Trophoblast cell (in vitro differentiated cells and primary cell): Measurements from ENCODE around the gene STAMBP.
A peak's percentile ranks its signal among the peaks of the same experiment; 100 is the strongest.

ENCODE experiments used
- DNase-seq, 2 donors: peaks; one replicate each; pipeline ENCODE4 v3.0.0-alpha.2; 2016
- H2AFZ ChIP-seq: 2 replicates; pipeline ENCODE4 v1.6.1; 2013; ENCODE audit warnings: low read length, moderate library complexity, mild to moderate bottlenecking; ENCODE audit not compliant: insufficient read depth, poor library complexity
- H2AK5ac ChIP-seq: 2 replicates; pipeline ENCODE4 v1.6.1; 2013; ENCODE audit warnings: mild to moderate bottlenecking, low read length
- H2BK120ac ChIP-seq: 2 replicates; pipeline ENCODE4 v1.6.1; 2013; ENCODE audit warnings: low read length, mild to moderate bottlenecking, moderate library complexity; ENCODE audit not compliant: insufficient read depth, poor library complexity
- H2BK12ac ChIP-seq: 2 replicates; pipeline ENCODE4 v1.6.1; 2013; ENCODE audit warnings: mild to moderate bottlenecking, low read length, moderate library complexity
- H2BK5ac ChIP-seq: 2 replicates; pipeline ENCODE4 v1.6.1; 2013; ENCODE audit warnings: low read length, low read depth, moderate library complexity, mild to moderate bottlenecking; ENCODE audit not compliant: poor library complexity
- H3K14ac ChIP-seq: 2 replicates; pipeline ENCODE4 v1.6.1; 2013; ENCODE audit warnings: mild to moderate bottlenecking, low read length
- H3K18ac ChIP-seq: 2 replicates; pipeline ENCODE4 v1.6.1; 2013; ENCODE audit warnings: mild to moderate bottlenecking, low read length
- H3K23ac ChIP-seq: 2 replicates; pipeline ENCODE4 v1.6.1; 2013; ENCODE audit warnings: low read length
- H3K27ac ChIP-seq: 2 replicates; pipeline ENCODE4 v1.5.1; 2013; ENCODE audit warnings: low read depth, mild to moderate bottlenecking, inconsistent platforms, low read length, moderate library complexity
- H3K27me3 ChIP-seq: 2 replicates; pipeline ENCODE4 v1.6.1; 2013; ENCODE audit warnings: inconsistent platforms, mild to moderate bottlenecking, low read length, moderate library complexity; ENCODE audit not compliant: insufficient read depth
- H3K36me3 ChIP-seq, 2 experiments: 1 replicate in 1 of 2; 2 replicates in 1 of 2; pipeline ENCODE4 v1.6.1; 2013; ENCODE audit warnings: low read length in 2 of 2, mild to moderate bottlenecking in 2 of 2, moderate library complexity in 1 of 2; ENCODE audit not compliant: insufficient read depth in 2 of 2, control insufficient read depth in 1 of 2
- H3K4ac ChIP-seq: 2 replicates; pipeline ENCODE4 v1.6.1; 2013; ENCODE audit warnings: low read depth, mild to moderate bottlenecking, low read length, moderate library complexity
- H3K4me1 ChIP-seq, 2 experiments: 1 replicate in 1 of 2; 2 replicates in 1 of 2; pipeline ENCODE4 v1.6.1; 2013; ENCODE audit warnings: low read length in 2 of 2, mild to moderate bottlenecking in 2 of 2, moderate library complexity in 1 of 2; ENCODE audit not compliant: insufficient read depth in 2 of 2, control insufficient read depth in 1 of 2
- H3K4me2 ChIP-seq: 2 replicates; pipeline ENCODE4 v1.6.1; 2013; ENCODE audit warnings: inconsistent platforms, mild to moderate bottlenecking, low read length, moderate library complexity
- H3K4me3 ChIP-seq: 2 replicates; pipeline ENCODE4 v1.5.1; 2013; ENCODE audit warnings: mild to moderate bottlenecking, low read depth, low read length, inconsistent platforms
- H3K79me1 ChIP-seq: one replicate; pipeline ENCODE4 v1.6.1; 2013; ENCODE audit warnings: low read length
- H3K79me2 ChIP-seq: 2 replicates; pipeline ENCODE4 v1.6.1; 2013; ENCODE audit warnings: low read length, mild to moderate bottlenecking; ENCODE audit not compliant: control insufficient read depth, insufficient read depth, poor library complexity
- H3K9ac ChIP-seq: 2 replicates; pipeline ENCODE4 v1.6.1; 2013; ENCODE audit warnings: mild to moderate bottlenecking, low read length
- H3K9me3 ChIP-seq: 2 replicates; pipeline ENCODE4 v1.6.1; 2013; ENCODE audit warnings: low read depth, mild to moderate bottlenecking, control low read depth, inconsistent platforms, low read length; ENCODE audit not compliant: insufficient read depth
- H4K12ac ChIP-seq: 2 replicates; pipeline ENCODE4 v1.6.1; 2013; ENCODE audit warnings: low read depth, mild to moderate bottlenecking, low read length, moderate library complexity
- H4K8ac ChIP-seq: 2 replicates; pipeline ENCODE4 v1.6.1; 2013; ENCODE audit warnings: low read depth, mild to moderate bottlenecking, low read length, moderate library complexity
- H4K91ac ChIP-seq: one replicate; pipeline ENCODE4 v1.6.1; 2013; ENCODE audit warnings: low read depth, mild to moderate bottlenecking, low read length, moderate library complexity
- WGBS: extraction: QIAGEN DNeasy Blood & Tissue Kit; methylation state at CpG from one replicate; pipeline ENCODE4 v1.1.7; 2013; ENCODE audit warnings: missing lambda C conversion rate; ENCODE audit not compliant: insufficient read length, insufficient coverage; ENCODE audit errors: extremely low coverage; 5-methylcytosine and 5-hydroxymethylcytosine counted together

Gene STAMBP

GRCh38 chr2:73897934-73898333 is 69.2 kb downstream of the STAMBP start:
- no CpG with 5 or more reads among the region's 6 CpGs for WGBS
- no peak overlapping the region for H3K4me2 ChIP-seq
- no peak overlapping the region for H3K23ac ChIP-seq
- H3K9me3 ChIP-seq = no peaks in the 10 kb centered on the region
- H3K36me3 ChIP-seq = no peaks in the 10 kb centered on the region
- H2AK5ac ChIP-seq = no peak overlapping the region
- no peak overlapping the region for H2AFZ ChIP-seq
- H3K4me1 ChIP-seq = no peaks in the 10 kb centered on the region
- no peak overlapping the region for H3K14ac ChIP-seq
- no peaks in the 10 kb centered on the region for H3K27me3 ChIP-seq
- H3K79me2 ChIP-seq = no peaks in the 10 kb centered on the region
- no peak overlapping the region for H3K4me3 ChIP-seq
- no peak overlapping the region for H3K27ac ChIP-seq
- H2BK12ac ChIP-seq = no peak overlapping the region
- H3K79me1 ChIP-seq = no peaks in the 10 kb centered on the region
- H3K18ac ChIP-seq = no peak overlapping the region
- no peak overlapping the region for H4K91ac ChIP-seq
- H4K8ac ChIP-seq = no peak overlapping the region
- no peak overlapping the region for H4K12ac ChIP-seq
- no peak overlapping the region for H3K9ac ChIP-seq
- no peak overlapping the region for H2BK5ac ChIP-seq
- no peak overlapping the region for H2BK120ac ChIP-seq
- no peak overlapping the region for H3K4ac ChIP-seq
- DNase-seq = no peak

GRCh38 chr2:73899801-73900336 is 71.1 kb downstream of the STAMBP start:
- Histone ChIP-seq H2AK5ac (no peak overlapping the region), H3K36me3 (no peaks in the 10 kb centered on the region), H4K91ac (no peak overlapping the region), H2BK12ac (no peak overlapping the region), H3K23ac (no peak overlapping the region), H3K79me2 (no peaks in the 10 kb centered on the region), H2AFZ (no peak overlapping the region), H3K4me3 (no peak overlapping the region), H3K4me1 (no peaks in the 10 kb centered on the region), H3K14ac (no peak overlapping the region), H3K18ac (no peak overlapping the region), H3K27ac (no peak overlapping the region), H3K4me2 (no peak overlapping the region), H3K4ac (no peak overlapping the region), H3K27me3 (no peaks in the 10 kb centered on the region), H3K79me1 (no peaks in the 10 kb centered on the region), H4K12ac (no peak overlapping the region), H4K8ac (no peak overlapping the region), H2BK120ac (no peak overlapping the region), H2BK5ac (no peak overlapping the region), H3K9ac (no peak overlapping the region), H3K9me3 (no peaks in the 10 kb centered on the region)
- WGBS = no CpG with 5 or more reads among the region's 8 CpGs
- DNase-seq = no peak

- H3K79me1 ChIP-seq = no peaks in the 10 kb centered on the region
- H2BK120ac ChIP-seq = no peak overlapping the region
Measured at GRCh38 chr2:73901143-73901542, 72.4 kb downstream of the STAMBP start.

GRCh38 chr2:73902284-73902683 is 73.5 kb downstream of the STAMBP start:
- H2AK5ac ChIP-seq = no peak overlapping the region
- H3K18ac ChIP-seq = no peak overlapping the region
- no peaks in the 10 kb centered on the region for H3K27me3 ChIP-seq
- DNase-seq = no peak
- H3K9me3 ChIP-seq = no peaks in the 10 kb centered on the region
- H3K9ac ChIP-seq = no peak overlapping the region
- H2BK12ac ChIP-seq = no peak overlapping the region
- H3K4me2 ChIP-seq = no peak overlapping the region
- H4K91ac ChIP-seq = no peak overlapping the region
- H2BK120ac ChIP-seq = no peak overlapping the region
- H2AFZ ChIP-seq = no peak overlapping the region
- H3K36me3 ChIP-seq = no peaks in the 10 kb centered on the region
- no peak overlapping the region for H3K27ac ChIP-seq
- no peaks in the 10 kb centered on the region for H3K79me1 ChIP-seq
- H3K4me3 ChIP-seq = no peak overlapping the region
- no CpG with 5 or more reads among the region's 4 CpGs for WGBS
- H3K14ac ChIP-seq = no peak overlapping the region
- H3K23ac ChIP-seq = peak overlapping the region; percentile 27
- no peaks in the 10 kb centered on the region for H3K4me1 ChIP-seq
- no peak overlapping the region for H2BK5ac ChIP-seq
- H4K12ac ChIP-seq = no peak overlapping the region
- H4K8ac ChIP-seq = no peak overlapping the region
- H3K79me2 ChIP-seq = no peaks in the 10 kb centered on the region
- H3K4ac ChIP-seq = no peak overlapping the region

More at GRCh38 chr2:73901143-73901542, 72.4 kb downstream of the STAMBP start:
- Histone ChIP-seq H3K4me1 (no peaks in the 10 kb centered on the region), H3K9ac (no peak overlapping the region), H3K23ac (no peak overlapping the region), H3K4ac (no peak overlapping the region), H2AK5ac (peak overlapping the region; percentile 46), H3K79me2 (no peaks in the 10 kb centered on the region), H2BK5ac (no peak overlapping the region), H2BK12ac (no peak overlapping the region), H3K18ac (no peak overlapping the region), H4K12ac (peak overlapping the region; percentile 30), H2AFZ (no peak overlapping the region), H3K27ac (no peak overlapping the region), H3K14ac (no peak overlapping the region), H3K36me3 (no peaks in the 10 kb centered on the region), H3K4me2 (no peak overlapping the region), H3K27me3 (no peaks in the 10 kb centered on the region), H3K9me3 (no peaks in the 10 kb centered on the region), H4K8ac (no peak overlapping the region), H3K4me3 (no peak overlapping the region), H4K91ac (no peak overlapping the region)
- no CpG with 5 or more reads among the region's 10 CpGs for WGBS
- no peak for DNase-seq
